ENCODE measurements around the gene TPM4. TPM values are rescaled to one million over a fixed set of nuclear protein-coding genes. Genes with fewer than 3 reads are reported as not detected.

Gene TPM4
- total RNA-seq, 1 experiment from 2014 or later: 307 TPM

DNA sequence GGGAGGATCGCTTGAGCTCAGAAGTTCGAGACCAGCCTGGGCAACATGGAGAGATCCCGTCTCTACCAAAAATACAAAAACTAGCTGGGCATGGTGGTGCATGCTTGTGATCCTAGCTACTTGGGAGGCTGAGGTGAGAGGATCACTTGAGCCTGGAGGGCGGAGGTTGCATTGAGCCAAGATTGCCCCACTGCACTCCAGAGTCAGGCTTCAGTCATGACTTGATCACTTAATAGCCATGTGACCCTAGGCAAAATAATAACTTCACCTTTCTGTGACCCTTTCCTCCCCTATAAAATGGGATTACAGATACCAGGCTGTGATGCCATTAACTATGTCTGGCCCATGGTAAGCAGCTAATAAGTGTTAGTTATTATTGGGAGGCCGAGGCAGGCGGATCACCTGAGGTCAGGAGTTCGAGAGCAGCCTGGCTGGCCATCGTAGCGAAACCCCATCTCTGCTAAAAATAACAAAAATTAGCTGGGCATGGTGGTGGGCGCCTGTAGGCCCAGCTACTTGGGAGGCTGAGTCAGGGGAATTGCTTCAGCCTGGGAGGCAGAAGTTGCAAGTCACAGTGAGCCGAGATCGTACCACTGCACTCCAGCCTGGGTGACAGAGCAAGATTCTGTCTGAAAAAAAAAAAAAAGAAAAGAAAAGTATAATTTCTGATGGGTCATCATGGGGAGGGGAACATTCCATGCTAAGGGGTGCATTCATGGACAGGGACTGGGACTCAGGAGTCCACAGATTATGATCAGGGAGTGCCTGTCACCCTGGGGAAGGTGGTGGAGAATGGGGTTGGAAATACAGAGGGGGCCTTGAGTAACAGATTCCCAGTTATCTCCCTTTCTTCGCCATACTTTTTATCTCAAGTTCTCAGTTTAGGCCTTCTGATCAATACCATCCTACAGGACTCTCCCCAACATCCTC, 15.5 kb downstream of the TPM4 start:
- H3K27me3 ChIP-seq (ENCODE audit: insufficient read depth, low read depth): no peaks in the 10 kb centered on the region
- H3K36me3 ChIP-seq (ENCODE audit: low read depth): peaks cover 64% of the 10 kb centered on the region
- no peak overlapping the region for H2AFZ ChIP-seq
- no peaks in the 10 kb centered on the region for H3K9me3 ChIP-seq (ENCODE audit: insufficient read depth, low read depth)
- CTCF ChIA-PET: no interaction called here
- H3K79me2 ChIP-seq (ENCODE audit: low read depth): peaks cover 25% of the 10 kb centered on the region
- BruUV-seq (replicated peaks): no TSS peak
- peaks cover 89% of the 10 kb centered on the region for H3K4me1 ChIP-seq (replicated peaks; ENCODE audit: insufficient read depth)
- TF ChIP-seq EZH2 (IDR thresholded peaks at IDR 0.05; ENCODE audit: low read depth) (no peak), CTCF (conservative IDR thresholded peaks at IDR 0.05) (no peak)
- no peak for DNase-seq
- H3K4me3 ChIP-seq: no peak overlapping the region
- H3K9me2 ChIP-seq (ENCODE audit: insufficient read depth): no peaks in the 10 kb centered on the region
- H4K20me1 ChIP-seq (ENCODE audit: insufficient read depth): no peaks in the 10 kb centered on the region
- H3K4me2 ChIP-seq: 0 out of 2 replicates have a peak overlapping the region, but pooled peaks have one; percentile 1
- intact Hi-C loops (cut with micrococcal nuclease; ENCODE audit: unreplicated experiment): no loop called here
- H3K27ac ChIP-seq: peak overlapping the region; percentile 80
- POLR2A ChIA-PET (ENCODE audit: unreplicated experiment): no interaction called here
- peaks cover 93% of the 10 kb centered on the region for H3F3A ChIP-seq (ENCODE audit: insufficient read depth, low read depth)

- CTCF ChIA-PET: interaction anchor here (0.6 kb wide), 1 partner anchor 288 kb away, joined by 3 read pairs; no protein-coding TSS in a partner anchor
- H3K27me3 ChIP-seq (ENCODE audit: insufficient read depth, low read depth): no peaks in the 10 kb centered on the region
- peak overlapping the region; percentile 80 for H3K27ac ChIP-seq
- no TSS peak for BruUV-seq (replicated peaks)
- intact Hi-C loops (cut with micrococcal nuclease; ENCODE audit: unreplicated experiment): no loop called here
- POLR2A ChIA-PET (ENCODE audit: unreplicated experiment): interaction anchor here (0.6 to 0.7 kb wide), 4 partner anchors 24 to 116 kb away, joined by 3 to 8 read pairs (median 5); no protein-coding TSS in a partner anchor
- no peak overlapping the region for H3K4me3 ChIP-seq
- H3K4me2 ChIP-seq: no peak overlapping the region
- H3K9me3 ChIP-seq (ENCODE audit: insufficient read depth, low read depth): no peaks in the 10 kb centered on the region
- peaks cover 87% of the 10 kb centered on the region for H3K4me1 ChIP-seq (replicated peaks; ENCODE audit: insufficient read depth)
- no peaks in the 10 kb centered on the region for H4K20me1 ChIP-seq (ENCODE audit: insufficient read depth)
- TF ChIP-seq CTCF (conservative IDR thresholded peaks at IDR 0.05) (no peak), EZH2 (IDR thresholded peaks at IDR 0.05; ENCODE audit: low read depth) (no peak)
- peaks cover 88% of the 10 kb centered on the region for H3F3A ChIP-seq (ENCODE audit: insufficient read depth, low read depth)
- H3K79me2 ChIP-seq (ENCODE audit: low read depth): peaks cover 29% of the 10 kb centered on the region
- H3K36me3 ChIP-seq (ENCODE audit: low read depth): peaks cover 55% of the 10 kb centered on the region
- DNase-seq: no peak
- no peaks in the 10 kb centered on the region for H3K9me2 ChIP-seq (ENCODE audit: insufficient read depth)
- H2AFZ ChIP-seq: no peak overlapping the region
Measured at GRCh38 chr19:16094360-16095070, 18.2 kb downstream of the TPM4 start.

DNA sequence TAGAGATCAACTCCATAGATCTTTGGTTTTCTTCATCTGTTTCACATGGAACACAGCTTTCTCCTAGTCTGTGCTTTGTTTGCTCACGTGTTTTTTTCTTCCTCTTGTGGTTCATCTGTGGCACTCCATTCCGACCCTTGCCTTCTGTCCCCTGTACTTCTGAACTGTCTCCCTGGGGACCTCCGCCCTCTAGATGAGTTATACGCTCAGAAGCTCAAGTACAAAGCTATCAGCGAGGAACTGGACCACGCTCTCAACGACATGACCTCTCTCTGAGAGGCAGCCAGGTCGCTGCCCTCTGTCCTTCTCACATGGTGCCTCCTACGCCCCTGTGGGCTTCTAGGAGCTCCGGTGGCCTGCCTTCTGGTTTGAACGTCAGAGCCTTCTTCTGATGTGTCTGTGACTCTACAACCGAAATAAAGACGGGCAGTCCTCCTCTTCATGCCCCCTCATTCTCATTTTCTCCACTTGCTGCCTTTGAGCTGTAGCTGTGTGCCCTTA, 18.8 kb downstream of the TPM4 start:
- Histone ChIP-seq H3K27ac (no peak overlapping the region), H4K20me1 (ENCODE audit: insufficient read depth) (no peaks in the 10 kb centered on the region), H3K9me2 (ENCODE audit: insufficient read depth) (no peaks in the 10 kb centered on the region), H3F3A (ENCODE audit: insufficient read depth, low read depth) (peaks cover 88% of the 10 kb centered on the region), H3K4me2 (no peak overlapping the region), H3K4me3 (no peak overlapping the region), H3K27me3 (ENCODE audit: insufficient read depth, low read depth) (no peaks in the 10 kb centered on the region), H3K36me3 (ENCODE audit: low read depth) (peaks cover 58% of the 10 kb centered on the region), H3K4me1 (replicated peaks; ENCODE audit: insufficient read depth) (peaks cover 81% of the 10 kb centered on the region), H3K9me3 (ENCODE audit: insufficient read depth, low read depth) (no peaks in the 10 kb centered on the region), H2AFZ (no peak overlapping the region), H3K79me2 (ENCODE audit: low read depth) (peaks cover 29% of the 10 kb centered on the region)
- ChIA-PET CTCF (no interaction called here), POLR2A (ENCODE audit: unreplicated experiment) (interaction anchor here (0.6 to 0.7 kb wide), 3 partner anchors 25 to 116 kb away, joined by 5 to 8 read pairs (median 5); no protein-coding TSS in a partner anchor)
- BruUV-seq (replicated peaks): no TSS peak
- TF ChIP-seq EZH2 (IDR thresholded peaks at IDR 0.05; ENCODE audit: low read depth) (no peak), CTCF (conservative IDR thresholded peaks at IDR 0.05) (no peak)
- intact Hi-C loops (cut with micrococcal nuclease; ENCODE audit: unreplicated experiment): no loop called here
- no peak for DNase-seq

Measured in PC-9 (cell line).